Activated CD4-positive, alpha-beta T cell treated with anti-CD3 and anti-CD28 coated beads, Interleukin-2, amount 50 U/mL, for 24 hours (primary cell): ENCODE results near the gene CLEC19A.

ENCODE experiments used
- DNase-seq, 2 donors: peaks; one replicate each; pipeline ENCODE4 v3.0.0-alpha.2; 2020; ENCODE audit warnings: low read depth in 1 of 2, low spot score in 1 of 2

The CLEC19A gene

DNA sequence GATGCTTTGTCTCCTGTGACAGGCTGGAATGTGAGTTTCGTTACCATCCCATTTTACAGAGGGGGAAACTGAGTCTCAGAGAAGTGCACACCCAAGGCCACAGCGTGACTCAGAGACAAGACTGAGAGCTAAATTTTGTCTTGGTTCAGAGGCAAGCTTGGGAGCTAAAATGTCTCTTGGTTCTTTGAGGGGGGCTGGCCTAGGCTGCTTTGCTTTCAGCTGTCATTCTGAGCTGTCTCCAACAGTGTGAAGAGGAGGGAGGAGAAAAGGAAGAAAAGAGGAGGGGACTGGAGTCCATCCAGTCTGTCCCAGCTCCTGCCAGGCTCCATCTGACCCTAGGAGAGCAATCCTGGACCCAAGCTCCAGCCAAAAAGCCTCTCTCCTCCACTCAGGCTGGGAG lies at the start of gene CLEC19A:
CLEC19A (plus strand) TSS at position 301 of the 400 bp plus-strand sequence. CDS start 121 bp downstream, outside the sequence.
- no peak for DNase-seq

DNA sequence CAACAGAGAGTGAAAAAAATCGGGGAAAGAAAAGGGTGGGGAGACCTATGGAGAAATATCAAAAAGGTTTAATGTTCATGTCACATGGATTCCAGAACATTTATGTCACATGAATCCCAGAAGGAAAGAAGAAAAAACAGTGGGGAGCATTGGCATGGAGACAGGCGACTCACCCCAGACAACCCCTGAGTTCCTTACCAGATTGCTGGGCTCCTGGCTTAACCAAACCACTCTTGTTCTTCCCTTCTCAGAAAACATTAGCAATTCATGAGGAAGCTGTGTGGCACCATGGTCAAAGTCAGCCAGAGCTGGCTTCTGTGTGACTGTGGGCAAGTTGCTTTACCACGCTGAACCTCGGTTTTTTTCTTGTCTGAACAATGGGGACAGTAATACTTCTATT lies 49.6 kb upstream of the CLEC19A start:
- no peak for DNase-seq

DNA sequence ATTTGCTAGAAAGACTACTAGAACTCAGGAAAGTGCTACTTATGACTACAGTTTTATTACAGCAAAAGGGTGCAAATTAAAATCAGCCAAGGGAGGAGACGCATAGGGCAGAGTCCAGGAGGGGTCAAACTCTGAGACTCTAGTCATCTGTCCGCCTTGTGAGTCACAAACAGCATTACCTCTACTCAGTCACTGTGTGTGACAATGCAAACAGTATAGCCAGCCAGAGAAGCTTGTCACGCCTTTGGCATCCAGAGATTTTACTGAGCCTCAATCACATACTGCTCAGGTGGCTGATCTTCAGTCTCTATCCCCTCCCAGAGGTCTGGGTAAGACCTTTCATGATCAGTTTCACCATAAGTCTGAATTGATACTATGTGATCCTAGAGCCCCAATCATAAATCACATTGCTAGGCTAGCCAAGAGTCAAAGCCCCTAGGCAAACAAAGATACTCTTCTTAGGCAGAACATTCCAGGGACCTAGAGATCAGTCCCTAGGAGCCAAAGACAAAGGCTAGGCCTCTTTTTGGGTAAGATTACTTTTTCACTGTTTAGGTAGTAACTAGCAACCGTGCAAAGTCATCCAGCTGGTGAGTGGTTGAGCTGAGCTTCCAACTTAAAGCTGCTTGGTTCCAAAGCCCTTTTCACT lies 48.8 kb upstream of the CLEC19A start:
- DNase-seq = no peak

DNA sequence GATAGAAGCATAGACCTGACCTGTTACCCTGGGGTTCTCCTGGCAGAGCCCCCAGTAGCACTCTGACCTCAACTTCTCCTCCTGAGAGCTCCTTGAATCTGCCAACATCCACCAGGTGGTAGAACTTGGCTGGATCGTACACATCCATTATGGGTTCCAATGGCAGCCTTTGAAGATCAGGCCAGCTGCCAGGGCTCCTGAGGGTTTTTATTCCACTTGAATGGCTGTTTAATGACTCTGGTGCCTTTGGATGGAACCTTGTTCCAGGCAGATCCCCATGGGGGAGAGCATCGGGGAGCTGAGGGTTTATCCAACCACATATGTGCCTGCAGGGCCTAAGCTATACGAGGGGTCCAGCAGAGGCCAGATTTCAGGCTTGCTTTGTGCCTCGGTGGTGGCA lies 47.1 kb upstream of the CLEC19A start:
- DNase-seq = no peak

DNA sequence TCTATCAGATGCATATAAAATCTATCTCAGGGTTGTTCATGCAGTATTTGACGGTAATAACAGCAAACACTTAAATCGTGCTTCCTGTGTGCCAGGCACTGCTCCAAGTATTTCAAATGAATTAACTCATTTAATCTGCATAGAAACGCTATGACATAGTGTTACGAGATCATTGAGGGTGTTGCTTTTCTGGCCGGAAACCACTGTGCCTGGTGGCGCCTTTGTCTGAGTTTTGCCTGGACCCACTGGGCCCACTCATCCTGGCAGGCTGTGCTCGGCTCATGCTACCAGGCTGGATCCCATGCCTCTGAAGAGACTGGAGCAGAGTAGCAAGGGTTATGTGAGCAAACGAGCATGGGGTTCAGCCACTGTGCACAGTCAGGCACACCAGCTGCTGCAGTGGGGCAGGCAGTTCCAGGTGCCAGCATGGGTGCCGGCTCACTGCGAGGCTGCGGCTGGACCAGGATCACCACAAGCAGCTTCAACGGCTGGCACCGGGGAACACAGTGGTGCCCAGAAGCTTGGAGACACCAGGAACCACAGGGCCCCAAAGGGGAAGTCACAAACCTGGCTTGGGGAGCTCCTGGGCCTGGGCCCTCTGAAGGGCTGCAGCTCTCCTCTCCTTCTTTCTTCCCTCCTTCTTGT lies 45.9 kb upstream of the CLEC19A start:
- no peak for DNase-seq

DNA sequence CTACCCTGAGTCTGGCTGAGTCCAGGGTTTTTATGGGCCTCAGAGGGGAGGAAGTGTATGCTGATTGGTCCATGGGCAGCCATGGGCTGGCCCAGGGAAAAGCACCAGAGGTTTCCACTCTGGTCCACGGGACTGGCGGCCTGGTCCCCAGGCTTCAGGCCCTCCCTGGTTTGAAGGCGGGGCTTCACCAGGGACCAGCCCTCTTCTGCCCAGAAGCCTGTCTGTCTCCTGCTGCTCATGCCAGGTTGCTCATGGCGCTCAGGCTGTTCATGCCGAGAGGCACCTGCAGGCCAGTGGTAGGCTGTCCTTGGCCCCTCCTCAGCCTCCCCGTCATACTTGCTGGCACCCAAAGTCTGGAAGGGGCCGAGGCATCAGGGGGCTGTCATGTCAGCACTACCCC lies 45.0 kb upstream of the CLEC19A start:
- DNase-seq = no peak

DNA sequence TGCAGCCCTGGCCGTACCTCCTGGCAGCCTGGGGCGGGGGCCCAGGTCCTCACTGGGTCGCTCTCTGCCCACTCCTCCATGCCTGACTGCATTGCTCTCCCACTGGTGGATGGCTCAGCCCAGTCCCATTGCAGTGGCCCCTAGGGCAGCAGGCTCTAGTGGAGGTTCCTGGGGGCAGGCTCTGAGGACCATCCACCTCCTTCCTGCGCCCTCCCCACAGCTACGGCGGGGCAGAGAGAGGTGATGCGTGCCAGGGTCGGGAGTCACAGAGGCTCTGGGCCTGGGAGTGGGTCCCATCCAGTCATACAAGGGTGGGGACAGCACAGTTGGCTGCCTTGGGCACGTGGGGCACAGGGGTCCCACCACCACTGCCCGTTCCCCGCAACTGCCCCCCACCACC lies 44.0 kb upstream of the CLEC19A start:
- no peak for DNase-seq

DNA sequence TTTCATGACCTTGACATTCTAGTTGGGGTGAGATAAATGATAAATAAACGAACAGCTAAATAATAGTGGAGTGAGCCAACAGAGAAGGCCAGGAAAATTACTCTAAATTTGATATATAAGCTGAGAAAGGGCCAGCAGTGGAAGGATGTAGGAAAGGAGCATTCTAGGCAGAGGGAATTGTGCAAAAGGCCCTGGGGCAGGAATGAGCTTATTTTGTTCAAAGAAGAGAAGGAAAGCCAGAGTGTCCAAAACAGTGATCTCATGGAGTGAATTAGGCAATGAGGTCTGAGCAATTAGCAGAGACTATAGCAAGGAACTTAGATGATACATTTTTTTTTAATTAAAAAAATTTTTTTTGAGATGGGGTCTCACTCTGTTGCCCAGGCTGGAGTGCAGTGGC lies 43.3 kb upstream of the CLEC19A start:
- no peak for DNase-seq

DNA sequence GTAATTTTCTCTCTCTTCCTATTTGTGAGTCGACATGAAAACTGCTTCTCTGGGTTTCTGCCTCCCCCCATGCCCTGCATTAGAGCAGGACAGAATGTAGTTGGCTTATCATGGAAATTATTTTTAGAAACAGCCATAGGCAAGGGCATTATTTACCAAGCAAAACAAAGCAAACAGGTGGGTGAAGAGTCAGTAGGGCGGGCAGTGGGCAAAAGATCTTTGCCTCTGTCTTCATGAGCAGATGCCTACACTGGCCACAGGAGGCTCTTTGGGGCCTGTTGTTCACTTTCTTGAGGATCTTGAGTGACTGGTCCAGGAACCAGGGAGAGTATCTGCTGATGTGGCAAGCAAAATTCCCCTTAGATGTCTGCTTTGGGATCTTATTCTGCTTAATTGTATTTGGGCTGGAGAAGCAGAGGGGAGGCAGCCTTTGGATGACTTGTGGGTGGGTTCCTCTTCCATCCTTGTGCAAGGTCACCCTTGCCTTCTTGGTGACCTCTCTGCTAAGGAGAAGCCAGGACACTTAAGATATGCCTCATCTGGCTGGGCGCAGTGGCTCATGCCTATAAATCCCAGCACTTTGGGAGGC lies 42.5 kb upstream of the CLEC19A start:
- DNase-seq = no peak

DNA sequence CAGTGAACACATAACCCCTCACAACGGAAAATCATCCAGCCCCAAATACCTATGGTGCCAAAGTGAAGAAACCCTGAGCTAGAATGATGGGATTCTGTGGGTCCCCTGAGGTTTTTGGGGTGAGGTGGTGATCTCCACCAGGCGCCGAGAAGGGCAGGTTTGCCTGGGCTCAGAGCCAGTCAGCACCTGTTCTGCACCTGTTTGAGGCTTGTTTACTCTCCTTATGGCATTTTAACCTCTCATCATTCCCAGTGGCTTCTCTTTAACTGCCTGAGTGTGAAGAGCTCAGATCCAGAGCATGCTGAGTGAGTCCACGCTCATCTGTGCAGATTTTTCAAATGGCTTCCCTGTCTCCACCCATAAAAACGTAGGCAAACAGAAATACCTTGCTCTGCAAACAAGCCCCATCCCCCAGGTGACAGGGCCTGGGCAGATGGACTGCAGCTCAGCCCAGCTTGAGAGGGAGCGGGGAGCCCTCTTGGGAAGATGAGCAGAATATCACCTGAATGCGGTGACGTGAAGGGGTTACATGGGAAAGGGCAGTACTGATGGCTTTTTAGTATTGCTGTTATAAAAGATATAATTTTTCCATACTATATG lies 40.1 kb upstream of the CLEC19A start:
- no peak for DNase-seq

DNA sequence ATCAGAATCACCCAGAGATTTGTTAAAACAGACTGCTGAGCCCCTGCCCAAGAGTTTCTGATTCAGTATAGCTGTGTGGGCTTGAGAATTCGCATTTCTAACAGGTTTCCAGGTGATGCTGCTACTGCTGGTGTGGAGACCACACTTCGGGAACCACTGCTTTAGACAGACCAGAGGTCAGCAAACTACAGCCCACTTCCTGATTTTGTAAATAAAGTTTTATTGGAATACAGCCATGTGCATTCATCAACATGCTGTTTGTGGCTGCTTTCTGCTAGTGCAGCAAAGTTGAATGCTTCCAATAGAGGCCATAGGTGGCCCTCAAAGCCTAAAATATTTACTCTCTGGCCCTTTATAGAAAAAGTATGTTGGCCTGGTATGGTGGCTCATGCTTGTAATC lies 32.6 kb upstream of the CLEC19A start:
- no peak for DNase-seq

DNA sequence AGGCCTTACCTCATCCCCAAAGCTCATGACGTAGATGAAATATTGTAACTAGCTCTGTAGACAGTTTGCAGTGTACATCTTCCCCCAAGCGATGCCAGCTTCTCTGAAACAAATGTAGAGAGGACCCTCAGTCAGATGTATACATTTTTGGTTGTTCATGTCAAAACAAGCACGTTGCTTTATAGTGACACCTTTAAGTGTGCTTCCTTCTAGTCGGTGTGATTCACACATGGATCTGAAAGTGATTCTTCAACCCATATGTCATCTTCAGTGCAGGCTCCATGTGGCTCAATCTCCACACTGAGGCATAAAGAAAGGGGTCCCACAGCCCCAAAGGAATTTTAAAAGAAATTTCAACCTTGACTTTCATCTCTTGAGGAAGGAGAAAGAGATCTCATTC lies 30.9 kb upstream of the CLEC19A start:
- no peak for DNase-seq

DNA sequence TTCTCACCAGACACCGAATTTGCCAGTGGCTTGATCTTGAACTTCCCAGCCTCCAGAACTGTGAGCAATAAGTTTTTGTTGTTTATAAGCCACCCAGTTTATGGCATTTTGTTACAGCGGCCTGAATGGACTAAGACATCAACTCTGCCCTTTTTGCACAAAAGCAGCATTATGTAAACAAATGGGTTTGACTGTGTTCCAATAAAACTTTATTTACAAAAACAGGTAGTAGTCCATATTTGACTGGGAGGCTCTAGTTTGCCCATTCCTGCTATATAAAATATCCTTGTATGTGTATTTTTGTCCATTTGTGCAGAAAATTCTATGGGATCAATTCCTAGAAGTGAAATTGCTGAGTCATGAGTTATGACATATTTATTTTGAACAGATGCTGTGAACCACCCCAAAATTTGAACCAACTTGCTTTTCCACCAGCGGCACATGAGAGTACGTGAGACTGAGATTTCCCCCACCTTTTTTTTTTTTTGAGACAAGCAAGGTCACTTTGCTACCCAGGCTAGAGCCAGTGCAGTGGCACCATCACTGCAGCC lies 21.3 kb upstream of the CLEC19A start:
- DNase-seq = no peak

DNA sequence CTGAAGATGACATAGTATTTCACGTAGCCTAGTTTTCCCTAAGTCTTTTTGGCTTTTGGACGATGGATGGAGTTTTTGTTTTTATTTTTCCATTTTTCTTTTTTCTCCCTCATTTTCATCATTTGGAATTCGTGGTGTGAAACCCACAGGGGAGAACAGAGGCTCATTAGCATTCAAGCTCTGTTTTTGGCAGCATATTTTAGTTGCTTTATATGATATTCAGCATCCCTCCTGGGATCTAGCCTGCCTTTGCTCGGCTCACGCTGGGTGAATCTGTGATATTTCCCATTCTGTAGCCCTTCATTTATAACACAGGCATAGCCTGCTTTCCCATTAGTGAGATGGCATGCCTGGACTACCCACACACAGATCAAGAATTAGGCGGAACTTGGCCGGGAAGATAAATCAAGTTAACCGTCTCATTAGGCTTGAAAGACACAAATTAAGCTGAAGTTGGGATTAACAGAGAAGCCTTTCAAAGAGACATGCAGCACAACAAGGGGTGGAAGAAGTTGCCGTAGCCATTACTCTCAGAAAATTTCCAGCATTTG lies 20.1 kb upstream of the CLEC19A start:
- no peak for DNase-seq

DNA sequence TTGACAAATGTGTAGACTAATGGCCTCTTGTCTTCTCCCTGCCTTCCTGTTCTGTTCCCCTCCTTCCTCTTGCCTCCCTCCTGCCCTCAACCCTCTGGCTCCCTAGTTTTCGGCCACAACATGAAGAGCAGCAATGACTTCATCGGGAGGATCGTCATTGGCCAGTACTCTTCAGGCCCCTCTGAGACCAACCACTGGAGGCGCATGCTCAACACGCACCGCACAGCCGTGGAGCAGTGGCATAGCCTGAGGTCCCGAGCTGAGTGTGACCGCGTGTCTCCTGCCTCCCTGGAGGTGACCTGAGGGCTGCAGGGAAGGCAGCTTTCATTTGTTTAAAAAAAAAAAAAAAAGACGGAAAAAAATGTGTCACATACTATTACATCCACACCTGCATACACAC lies 18.8 kb upstream of the CLEC19A start:
- DNase-seq = no peak

DNA sequence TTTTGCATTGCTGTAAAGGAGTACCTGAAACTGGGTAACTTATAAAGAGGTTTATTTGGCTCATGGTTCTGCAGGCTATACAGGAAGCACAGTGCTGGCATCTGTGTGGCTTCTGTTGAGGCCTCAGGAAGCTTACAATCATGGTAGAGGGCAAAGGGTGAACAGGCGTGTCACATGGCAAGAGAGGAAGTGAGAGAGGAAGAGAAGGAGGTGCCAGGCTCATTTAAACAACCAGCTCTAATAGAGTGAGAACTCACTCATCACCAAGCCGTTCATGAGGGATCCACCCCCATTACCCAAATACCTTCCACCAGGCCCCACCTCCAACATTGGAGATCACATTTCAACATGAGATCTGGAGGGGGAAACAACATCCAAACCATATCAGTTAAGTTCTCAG lies 16.4 kb upstream of the CLEC19A start:
- no peak for DNase-seq

DNA sequence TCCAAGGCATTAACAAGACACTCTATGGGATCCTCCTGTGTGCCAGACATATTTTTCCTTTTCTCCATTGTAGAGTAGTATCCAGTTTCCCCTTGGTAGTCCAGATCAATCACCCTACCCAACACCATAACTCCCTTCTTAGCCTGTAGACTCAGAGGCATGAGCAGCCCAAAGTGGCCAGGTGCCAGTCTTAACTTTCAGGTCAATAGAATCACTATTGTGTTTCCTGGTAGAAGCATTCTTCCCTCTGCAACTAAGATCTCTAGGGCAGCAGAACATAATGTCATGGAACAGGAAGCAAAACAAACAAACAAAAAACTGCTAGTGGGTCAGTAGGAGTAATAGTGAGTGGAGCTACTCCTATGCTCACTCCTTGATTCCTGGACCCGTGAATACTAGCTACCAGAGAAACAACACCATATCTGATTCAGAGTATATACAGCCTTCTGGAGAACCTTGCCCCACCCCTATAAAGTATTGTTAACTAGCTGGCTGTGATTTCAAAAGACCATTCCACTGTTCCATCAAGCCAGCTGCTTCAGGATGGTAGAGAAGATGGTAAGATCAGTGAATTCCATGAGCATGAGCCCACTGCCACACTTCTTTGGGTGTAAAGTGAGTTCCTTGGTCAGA lies 11.2 kb upstream of the CLEC19A start:
- DNase-seq = no peak

DNA sequence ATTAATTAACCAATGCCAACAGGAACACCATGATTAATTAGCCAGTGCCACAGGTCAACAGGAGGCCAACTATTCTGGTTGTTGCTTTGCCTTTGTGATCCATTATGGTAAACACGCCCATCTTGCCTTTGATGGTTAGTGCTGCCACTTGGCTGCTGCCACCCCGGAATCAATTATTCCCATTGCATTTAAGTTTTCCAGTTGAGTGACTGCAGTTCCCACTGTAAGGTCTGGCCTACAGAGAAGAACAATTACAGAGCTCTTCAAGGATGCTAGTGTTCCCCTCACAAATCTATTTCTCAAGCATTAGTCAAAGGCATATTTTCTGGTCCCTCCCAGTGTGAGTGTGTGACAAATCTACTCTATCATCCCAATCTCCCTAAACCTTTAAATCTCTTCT lies 7.1 kb upstream of the CLEC19A start:
- no peak for DNase-seq

DNA sequence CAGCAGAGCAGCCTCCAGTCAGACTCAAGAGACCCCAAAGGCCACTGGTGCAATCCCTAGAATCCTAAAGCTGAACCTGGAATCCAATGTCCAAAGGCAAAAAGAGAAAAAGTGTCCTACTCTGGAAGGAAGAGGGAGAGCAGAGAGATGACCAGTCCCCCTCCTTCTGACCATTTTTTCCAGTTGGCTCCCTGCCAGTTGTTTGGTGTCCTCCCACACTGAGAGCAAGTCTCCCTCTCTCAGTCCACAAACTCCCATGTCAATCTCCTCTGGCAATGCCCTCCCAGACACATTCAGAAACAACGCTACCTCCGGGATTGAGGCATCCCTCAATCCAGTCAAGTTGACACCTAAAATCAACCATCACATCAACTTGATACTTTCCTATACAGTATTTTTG lies 4.3 kb upstream of the CLEC19A start:
- DNase-seq = no peak

DNA sequence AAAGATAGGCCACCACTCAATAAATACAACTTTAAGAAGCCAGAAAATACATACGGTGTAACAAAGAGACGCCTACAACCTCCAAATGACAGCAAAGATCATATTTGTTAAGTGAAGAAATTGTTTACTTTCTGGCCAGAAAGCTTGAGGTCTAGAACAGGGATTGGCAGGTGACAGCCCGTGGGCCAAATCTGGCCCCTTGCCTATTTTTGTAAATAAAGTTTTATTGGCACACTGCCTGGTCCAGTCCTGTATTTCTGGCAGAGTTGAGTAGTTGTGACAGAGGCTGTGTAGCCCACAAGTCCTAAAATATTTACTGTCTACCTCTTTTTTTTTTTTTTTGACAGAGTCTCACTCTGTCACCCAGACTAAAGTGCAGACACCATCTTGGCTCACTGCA lies 3.4 kb upstream of the CLEC19A start:
- no peak for DNase-seq

DNA sequence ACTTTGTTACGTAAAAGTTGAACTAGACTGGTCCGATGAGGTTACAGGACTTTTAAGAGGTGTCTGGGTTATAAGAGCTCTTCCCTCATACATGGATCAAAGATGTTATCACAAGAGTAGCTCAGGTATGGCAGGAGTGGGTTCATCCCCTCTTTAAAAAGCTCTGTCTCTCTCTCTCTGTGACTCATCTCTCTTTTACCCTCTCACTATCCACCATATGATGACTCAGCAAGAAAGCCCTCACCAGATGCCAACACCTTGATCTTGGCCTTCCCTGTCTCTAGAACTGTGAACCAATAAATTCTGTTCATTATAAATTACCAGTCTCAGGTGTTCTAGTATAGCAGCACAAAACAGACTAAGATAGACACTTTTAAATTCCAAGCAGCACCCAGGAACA lies 1.9 kb upstream of the CLEC19A start:
- DNase-seq = no peak
